CD4-positive, alpha-beta T cell treated with Interleukin-2 at 100 ng/mL for 4 hours (primary cell): ENCODE data around the gene CYP1A1.

Source experiments
- DNase-seq: peaks from one replicate; pipeline ENCODE4 v3.0.0-alpha.2; 2020; ENCODE audit warnings: low spot score

The CYP1A1 gene, protein sequence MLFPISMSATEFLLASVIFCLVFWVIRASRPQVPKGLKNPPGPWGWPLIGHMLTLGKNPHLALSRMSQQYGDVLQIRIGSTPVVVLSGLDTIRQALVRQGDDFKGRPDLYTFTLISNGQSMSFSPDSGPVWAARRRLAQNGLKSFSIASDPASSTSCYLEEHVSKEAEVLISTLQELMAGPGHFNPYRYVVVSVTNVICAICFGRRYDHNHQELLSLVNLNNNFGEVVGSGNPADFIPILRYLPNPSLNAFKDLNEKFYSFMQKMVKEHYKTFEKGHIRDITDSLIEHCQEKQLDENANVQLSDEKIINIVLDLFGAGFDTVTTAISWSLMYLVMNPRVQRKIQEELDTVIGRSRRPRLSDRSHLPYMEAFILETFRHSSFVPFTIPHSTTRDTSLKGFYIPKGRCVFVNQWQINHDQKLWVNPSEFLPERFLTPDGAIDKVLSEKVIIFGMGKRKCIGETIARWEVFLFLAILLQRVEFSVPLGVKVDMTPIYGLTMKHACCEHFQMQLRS

DNA sequence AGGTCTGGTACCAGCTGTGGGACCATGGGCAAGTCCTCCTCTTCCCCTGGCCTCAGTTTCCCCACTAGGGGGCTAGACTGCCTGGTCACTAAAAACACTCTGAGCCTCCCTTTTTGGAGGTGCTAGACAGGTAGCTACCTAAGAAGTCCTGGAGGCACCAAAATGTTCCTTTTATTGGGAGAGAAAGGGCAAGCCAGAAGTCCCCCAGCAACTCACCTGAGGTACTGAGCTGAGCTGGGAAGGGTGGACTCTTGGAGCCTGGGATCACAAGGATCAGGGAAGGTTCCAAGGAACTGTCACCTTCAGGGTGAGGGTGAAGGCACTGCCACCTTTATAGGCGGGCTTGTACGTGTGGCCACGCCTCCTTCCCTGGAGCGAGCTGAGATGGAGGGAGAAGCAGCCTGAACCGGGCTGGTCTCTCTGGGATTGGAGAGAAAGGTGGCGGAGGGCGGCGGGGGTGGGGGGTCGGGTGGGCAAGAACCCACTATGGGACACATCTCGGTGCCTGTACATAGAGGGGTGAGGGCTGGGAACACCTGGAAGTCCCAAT is at the start of gene CYP1A1:
TSS of gene CYP1A1 (minus strand) at position 304 of the 550 bp plus-strand sequence. CDS start 2,431 bp downstream, outside the sequence.
- peak; percentile 15 for DNase-seq

DNA sequence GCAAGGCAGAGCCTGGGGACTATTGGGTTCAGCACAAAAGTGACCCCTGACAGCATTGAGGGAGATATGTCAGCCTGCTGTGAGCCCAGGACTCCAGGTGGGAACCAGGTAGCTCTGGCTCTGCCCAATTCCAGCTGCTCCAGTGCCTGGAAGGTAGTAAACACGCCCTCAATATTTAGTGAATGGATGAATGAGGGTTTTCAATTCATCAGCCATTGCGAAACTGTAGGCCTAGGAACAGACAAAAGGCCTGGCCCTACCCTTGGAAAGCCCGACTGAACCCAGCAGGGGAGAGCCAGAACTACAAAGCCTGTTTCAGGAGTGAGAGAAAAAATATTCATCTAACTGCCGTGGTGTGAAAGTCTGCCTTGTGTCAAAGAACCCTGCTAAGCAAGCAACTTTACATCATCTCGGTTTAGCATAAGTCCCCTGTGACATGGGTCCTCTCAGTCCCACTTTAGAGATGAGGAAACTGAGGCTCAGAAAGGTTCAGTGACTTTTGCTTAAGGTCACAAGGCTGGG is 48.5 kb upstream of the CYP1A1 start:
- DNase-seq, result no peak

DNA sequence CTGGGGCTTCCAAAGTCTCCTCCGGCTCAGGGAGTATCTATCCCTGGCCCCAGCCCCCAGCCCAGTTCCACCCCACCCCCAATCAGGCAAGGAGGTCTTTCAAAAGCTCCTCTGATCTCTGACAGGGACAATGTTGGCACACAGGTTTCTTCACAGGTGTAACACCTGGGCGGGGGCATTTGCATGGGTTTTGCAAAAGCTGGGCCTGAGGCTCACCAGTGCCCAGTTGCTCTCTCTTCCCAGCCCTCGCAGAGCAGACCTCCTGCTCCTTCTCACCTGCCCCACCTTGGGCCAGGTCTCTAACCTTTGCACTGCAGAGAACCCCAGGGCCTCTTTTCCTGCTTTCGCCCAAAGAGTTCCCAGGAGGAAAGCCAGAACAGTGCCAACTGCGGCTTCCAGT is 48.0 kb upstream of the CYP1A1 start:
- DNase-seq, result no peak

DNA sequence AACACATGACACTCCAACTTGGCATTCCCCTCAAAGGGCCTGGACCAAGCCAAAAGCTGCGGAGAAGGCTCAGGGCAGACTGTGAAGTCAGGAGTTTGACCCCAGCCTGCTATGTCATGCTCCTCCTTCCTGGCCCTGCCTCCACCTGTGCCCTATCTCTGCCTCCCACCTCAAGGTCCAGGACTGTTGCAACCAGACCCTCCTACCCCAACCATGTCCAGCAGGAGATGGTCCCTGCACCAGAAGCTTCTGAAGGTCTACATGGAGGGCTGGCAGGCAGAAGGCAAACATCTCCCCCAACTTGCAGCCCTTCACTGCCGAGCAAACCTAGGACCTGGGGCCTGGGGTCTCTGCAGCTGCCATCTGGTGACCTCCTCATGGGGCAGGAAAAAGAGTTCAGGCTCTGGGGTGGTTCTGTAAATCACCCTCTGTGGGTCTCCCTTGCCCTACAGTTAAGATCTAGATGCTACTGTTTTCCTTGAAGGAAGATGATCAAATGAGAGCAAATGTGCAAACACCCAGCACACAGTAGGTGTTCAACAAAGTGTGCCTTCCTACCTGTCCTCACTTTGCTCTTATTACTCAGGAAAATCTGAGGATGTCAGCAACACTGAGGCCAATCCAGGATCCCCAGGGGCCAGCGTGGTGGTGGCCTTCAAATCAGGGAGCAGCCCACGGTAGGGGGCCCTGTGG is 45.0 kb upstream of the CYP1A1 start:
- no peak for DNase-seq

DNA sequence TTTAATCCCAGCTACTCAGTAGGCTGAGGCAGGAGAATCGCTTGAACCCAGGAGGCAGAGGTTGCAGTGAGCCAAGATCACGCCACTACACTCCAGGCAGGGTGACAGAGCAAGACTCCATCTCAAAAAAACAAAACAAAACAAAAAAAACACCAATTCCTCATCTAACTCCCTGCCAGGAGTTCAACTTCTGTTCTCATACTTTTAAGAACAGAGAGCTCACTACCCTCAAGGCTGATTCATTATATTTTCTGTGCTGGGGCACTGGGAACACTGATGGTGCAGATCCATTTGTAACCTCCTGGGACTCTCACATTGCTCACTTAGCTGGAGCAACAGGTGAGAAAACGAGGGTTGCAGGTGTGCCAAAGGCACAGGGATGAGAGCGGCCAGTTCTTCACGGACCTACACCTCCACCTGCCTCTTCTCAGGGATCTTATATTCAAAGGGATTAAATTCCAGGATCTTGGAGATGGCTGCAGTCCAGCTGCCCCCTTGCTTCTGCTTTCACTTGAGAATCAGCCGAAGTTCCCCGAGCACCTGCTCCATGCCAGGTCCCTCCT is 44.2 kb upstream of the CYP1A1 start:
- DNase-seq, result no peak

DNA sequence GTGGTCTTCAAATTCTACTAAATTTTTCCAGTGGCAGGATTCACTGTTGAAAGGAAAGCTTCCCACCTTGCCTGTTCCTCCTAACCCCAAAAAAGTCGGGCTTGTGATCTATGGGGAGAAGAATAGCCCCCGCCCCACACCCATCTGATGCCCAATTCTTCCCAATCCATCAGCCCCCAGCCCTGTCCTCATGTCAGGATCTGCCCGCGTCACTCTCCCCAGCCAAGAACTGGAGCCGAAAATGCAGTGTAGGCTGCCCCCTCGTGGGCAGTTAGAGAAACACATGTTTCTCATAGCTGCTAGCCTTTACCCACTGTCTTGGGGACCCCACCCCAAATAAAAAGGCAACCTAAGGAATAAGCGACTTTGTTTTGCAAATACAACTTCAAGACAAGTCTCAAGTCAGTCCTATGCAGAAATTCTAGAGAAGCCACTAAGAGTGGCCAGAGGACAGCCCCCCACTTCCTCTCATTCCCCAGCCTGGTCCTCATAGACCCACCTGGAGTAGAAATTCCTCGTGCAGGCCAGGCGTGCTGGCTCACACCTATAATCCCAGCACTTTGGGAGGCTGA is 43.5 kb upstream of the CYP1A1 start:
- peak; percentile 68 for DNase-seq

DNA sequence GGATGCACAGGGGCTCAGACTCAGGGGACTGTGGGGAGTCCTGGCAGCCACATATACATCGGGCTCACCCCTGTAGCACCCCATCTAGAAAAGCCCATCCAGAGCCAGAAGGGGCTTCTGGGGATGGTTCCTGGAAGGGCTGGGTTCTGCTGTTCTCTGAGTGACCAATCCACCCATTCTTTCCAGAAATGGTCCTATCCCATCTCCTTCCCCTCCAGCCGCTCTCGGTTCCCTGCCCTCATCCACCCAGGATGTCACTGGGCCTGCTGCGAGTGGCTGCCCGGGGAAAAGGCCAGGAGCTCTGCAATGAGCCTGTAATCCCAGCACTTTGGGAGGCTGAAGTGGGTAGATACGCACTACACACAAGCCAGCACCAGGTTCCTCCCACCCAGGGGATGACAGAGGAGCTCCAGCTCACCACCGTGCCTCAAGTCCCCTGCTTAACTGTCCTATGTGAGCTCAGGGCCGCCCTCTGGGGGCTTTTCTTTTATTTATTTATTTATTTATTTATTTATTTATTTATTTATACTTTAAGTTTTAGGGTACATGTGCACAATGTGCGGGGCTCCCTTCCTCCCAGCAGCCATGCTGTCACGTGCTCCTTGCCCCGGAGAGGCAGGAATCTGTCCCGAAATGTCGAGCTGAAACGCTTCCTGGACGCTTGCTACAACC is 42.9 kb upstream of the CYP1A1 start:
- no peak for DNase-seq

DNA sequence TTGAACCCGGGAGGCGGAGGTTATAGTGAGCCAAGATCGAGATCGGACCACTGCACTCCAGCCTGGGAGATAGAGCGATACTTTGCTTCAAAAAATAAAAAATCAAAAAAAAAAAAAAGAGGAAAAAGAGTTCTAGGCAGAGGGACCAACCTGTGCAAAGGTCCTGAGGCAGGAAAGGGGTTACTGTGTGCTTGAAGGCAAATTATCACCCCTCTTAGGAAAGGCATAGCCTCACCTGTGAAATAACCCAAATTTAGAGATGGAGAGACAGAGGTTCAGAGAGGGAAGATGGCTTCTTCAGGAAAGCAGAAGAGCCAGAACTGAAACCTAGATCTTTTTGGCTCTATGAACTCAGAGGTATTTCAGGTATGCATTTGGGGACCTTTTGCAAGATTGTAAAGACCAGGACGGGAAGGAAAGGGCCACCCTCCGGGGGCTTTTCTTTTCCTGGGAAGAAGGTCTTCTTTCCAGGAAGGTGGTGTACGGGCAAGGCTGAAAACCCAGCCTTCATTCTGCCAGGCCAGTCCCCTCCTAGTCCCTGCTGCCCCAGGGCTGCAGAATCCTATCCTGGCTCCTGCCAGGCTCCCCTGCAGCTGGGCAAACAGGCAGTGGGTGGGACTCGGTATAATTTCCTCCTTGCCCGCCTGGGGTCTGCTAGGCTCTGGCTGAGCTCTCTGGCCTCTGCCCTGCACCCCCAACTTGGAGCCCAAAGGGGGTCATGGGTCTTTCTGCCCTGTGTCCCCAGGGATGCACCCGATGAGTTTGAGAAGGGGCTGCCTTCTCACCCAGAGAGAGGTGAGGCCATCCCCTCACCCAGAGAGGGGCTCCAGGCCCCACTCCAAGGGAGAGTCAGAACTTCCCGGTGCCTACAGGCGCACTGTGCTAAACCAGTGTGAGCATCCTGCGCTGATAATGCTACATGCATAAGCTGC is 42.1 kb upstream of the CYP1A1 start:
- DNase-seq, result no peak

DNA sequence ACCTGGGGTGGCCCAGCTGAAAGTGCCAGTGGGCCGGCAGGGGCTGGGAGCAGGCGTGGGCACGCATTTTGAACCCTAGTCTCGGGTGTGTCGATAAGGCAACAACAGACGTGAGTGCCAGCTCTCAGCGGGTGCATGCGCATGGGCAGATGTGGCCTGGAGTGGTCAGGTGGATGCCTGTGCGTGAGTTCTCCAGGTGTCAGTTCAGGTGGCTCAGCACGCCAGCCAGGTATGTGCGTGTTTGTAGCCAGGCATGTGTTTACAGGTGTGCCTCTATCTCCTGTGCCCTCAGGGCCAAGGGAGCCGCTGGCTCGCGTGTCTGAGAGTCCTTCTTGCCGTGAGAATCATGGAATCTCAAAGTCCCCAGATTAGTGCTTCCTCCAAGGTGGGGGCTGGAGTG is 38.1 kb upstream of the CYP1A1 start:
- no peak for DNase-seq

DNA sequence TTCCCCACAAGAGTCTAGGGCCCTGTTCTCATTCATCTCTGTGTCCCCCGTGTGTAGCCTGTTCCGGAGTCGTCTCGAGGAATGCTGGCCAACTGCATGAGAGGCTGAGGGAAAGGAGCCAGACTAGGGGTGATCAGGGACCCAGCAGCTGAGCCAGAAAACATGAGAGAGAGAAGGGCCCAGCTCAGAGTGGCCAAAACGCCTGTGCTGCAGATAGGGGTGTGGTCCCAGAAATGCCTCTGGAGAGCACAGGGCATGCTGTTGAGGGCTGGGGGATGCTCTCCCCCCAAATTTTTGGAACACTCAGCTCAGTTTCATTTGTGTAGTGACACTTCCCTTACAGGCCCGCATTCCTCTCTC is 37.4 kb upstream of the CYP1A1 start:
- DNase-seq, result no peak

DNA sequence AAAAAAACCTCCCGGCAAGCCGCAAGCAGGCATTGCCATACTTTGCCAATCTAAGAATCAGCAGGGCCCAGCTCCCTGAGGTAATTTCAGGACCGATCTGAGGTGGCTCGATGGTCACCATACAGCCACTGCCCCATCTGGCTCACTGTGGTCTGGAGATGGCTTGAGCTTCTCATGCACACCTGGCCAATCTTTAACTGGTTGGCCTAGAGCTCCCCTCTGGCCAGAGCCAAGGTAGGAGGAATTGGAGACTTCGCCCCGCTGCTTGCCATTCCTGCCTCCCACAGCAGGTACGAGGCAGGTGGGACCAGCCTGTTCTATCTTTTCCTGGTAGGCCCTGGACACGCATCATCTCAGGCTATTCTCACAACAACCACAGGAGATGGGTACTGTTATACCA is 33.4 kb upstream of the CYP1A1 start:
- DNase-seq, result no peak

DNA sequence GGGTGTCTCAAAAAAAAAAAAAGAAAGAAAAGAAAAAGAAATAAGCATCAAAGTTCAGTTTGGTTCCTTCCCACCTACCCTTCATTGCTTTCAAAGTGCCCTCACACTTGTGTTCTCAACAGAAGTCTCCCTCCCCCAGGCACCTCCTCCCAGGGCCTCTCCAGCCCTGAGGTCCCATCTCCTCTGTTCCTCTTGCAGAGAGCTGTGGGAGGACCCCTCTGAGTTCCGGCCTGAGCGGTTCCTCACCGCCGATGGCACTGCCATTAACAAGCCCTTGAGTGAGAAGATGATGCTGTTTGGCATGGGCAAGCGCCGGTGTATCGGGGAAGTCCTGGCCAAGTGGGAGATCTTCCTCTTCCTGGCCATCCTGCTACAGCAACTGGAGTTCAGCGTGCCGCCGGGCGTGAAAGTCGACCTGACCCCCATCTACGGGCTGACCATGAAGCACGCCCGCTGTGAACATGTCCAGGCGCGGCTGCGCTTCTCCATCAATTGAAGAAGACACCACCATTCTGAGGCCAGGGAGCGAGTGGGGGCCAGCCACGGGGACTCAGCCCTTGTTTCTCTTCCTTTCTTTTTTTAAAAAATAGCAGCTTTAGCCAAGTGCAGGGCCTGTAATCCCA is 29.4 kb upstream of the CYP1A1 start:
- no peak for DNase-seq

DNA sequence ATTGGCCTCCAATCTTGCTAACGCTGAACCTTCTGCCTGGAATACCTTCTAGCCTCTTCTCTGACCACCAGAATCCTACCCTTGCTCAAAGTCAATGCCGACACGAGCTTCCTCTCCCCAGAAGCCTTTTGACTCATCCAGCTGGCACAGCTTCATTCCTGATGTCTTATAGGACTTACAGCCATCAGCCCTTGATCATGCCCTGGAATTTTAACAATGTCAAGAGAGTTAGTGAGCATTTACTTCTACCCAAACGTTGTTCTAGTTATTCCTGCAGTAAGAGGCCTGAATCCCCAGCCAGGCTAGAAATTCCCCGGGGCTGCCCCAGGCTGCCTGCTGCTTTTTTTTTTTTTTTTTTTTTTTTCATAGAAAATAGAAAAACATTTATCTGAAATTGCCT is 27.2 kb upstream of the CYP1A1 start:
- DNase-seq, result no peak

DNA sequence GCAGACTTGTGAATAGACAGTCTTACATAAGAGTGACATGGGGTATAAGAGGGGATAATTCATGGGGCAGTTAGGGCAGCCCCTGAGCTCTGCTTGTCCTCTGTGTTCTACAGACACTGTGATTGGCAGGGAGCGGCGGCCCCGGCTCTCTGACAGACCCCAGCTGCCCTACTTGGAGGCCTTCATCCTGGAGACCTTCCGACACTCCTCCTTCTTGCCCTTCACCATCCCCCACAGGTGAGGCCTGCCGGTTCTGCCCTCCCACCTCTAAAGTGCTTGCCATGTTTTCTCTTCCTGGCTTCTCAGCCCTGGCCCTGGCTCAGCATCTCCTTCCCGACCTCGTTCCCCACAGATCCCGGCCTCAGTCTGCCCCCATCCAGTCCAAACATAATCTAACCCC is 26.7 kb upstream of the CYP1A1 start:
- no peak for DNase-seq

DNA sequence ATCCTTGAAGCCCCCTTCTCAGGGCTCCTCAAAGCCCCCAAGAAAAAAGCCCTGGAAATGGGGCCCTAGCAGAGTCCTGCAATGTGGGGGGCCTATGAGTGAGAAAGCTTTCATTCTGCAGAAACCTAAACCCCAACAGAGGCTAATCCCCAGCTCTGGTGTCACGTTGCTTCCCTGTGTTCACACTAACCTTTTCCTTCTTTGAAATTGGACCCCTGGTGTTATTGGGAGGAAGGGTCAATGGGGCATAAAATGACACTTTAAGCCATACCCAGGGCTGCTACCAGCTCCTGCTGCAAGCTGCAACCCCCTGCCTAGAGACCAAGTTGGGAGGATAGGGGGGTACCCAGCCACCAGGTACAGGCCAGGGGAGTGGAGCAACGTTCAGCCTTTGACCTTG is 25.4 kb upstream of the CYP1A1 start:
- DNase-seq, result no peak

DNA sequence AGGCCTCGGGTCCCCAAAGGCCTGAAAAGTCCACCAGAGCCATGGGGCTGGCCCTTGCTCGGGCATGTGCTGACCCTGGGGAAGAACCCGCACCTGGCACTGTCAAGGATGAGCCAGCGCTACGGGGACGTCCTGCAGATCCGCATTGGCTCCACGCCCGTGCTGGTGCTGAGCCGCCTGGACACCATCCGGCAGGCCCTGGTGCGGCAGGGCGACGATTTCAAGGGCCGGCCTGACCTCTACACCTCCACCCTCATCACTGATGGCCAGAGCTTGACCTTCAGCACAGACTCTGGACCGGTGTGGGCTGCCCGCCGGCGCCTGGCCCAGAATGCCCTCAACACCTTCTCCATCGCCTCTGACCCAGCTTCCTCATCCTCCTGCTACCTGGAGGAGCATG is 24.5 kb upstream of the CYP1A1 start:
- no peak for DNase-seq

DNA sequence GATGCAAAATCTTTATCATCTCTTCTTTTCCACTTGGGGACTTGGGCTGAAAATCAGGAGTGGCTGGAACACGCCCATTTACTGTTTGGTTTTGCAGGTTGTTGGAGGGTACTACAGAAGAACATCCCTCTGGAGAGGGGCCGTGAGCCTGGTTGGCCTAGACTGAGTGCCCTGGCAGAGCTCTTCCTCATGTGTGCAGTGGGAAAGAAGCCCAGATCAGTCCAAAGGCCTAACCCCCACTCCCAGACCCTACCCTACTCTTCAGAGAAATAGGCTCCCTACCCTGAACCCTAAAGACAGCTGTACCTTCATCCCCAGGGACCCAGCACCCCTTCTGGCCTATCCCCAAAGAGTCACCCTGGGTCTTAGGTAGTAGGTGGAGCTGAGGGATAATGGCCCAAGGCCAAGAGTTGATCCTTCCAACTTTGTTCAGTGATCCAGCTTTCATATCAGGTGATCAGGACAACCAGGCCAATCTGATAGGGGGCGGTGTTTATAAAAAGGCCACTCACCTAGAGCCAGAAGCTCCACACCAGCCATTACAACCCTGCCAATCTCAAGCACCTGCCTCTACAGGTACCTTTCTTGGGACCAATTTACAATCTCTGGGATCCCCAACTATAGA is 23.1 kb upstream of the CYP1A1 start, which contains the start of gene CYP1A2:
TSS of gene CYP1A2 (plus strand) at position 524 of the 625 bp plus-strand sequence. CDS start 894 bp downstream, outside the sequence.
- no peak for DNase-seq

DNA sequence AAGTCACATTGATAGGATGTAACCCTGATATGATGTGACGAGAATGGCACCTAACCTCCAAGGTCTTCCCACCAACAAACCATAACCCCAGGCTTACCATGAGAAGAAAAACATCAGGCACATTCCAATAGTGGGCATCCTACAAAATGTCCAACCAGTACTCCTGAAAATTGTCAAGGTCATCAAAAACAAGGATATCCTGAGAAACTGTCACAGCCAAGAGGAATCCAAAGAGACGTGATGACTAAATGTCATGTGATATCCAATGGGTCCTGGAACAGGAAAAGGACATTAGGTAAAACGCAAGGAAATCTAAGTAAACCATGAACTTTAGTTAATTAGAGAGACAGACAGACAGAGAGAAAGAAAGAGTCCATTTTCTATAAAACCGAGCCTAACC is 21.1 kb upstream of the CYP1A1 start:
- DNase-seq, result no peak

DNA sequence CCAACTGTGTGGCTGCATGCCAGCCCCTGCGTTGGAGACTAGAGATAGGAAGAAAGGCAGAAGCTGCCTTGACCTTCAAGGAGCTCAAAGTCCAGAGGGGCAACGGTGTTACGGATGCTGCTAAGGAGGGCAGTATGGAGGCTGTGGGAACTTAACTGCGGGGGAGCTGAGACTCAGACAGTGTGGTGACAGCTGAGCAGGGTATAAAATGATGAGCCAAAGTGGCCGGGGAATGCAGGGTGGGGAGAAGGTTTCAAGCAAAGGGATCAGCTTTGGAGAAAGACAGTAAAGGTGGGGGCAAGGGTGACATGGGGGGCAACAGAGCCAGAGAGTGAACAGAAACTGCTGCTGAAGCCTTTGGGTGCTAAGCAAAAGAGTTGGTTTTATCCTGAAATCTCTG is 17.1 kb upstream of the CYP1A1 start:
- DNase-seq, result no peak
